HG02623 (cell line): Measurements from ENCODE around the gene TRIP4.
"Not testable (repeated sequence)": the region's sequence is repeated elsewhere in the genome, so short reads cannot be mapped to it uniquely, and the experiment has no call there.

Source experiments
- ATAC-seq: cut with Tn5 transposase; IDR thresholded peaks from one replicate; pipeline ENCODE4 v1.9.1; 2021; ENCODE audit warnings: moderate library complexity; ENCODE audit not compliant: unreplicated experiment

TRIP4 gene

GRCh38 chr15:64387562-64388168 is at the start of gene TRIP4:
Gene TRIP4, plus strand, starts transcription at chr15:64387836. Its CDS starts 28 bp downstream, at chr15:64387864.
- peak; percentile 92 for ATAC-seq

GRCh38 chr15:64340355-64340754 is 47.3 kb upstream of the TRIP4 start:
- ATAC-seq, result no peak

GRCh38 chr15:64341961-64342360 is 45.7 kb upstream of the TRIP4 start:
- no peak for ATAC-seq

GRCh38 chr15:64343222-64343621 is 44.4 kb upstream of the TRIP4 start:
- no peak for ATAC-seq

- ATAC-seq, result no peak
Observed at GRCh38 chr15:64343841-64344240, 43.8 kb upstream of the TRIP4 start.

GRCh38 chr15:64344651-64345294 is 42.9 kb upstream of the TRIP4 start:
- no peak for ATAC-seq

- not testable (repeated sequence) for ATAC-seq
Observed at GRCh38 chr15:64346242-64346641, 41.4 kb upstream of the TRIP4 start.

GRCh38 chr15:64348455-64348854 is 39.2 kb upstream of the TRIP4 start:
- ATAC-seq, result no peak

GRCh38 chr15:64349375-64349774 is 38.3 kb upstream of the TRIP4 start:
- no peak for ATAC-seq

- no peak for ATAC-seq
Observed at GRCh38 chr15:64351265-64351664, 36.4 kb upstream of the TRIP4 start.

- ATAC-seq, result no peak
Observed at GRCh38 chr15:64354688-64355344, 32.8 kb upstream of the TRIP4 start.

- peak; percentile 13 for ATAC-seq
Observed at GRCh38 chr15:64355348-64355943, 32.2 kb upstream of the TRIP4 start.

- ATAC-seq, result peak; percentile 96
Observed at GRCh38 chr15:64355944-64356709, 31.5 kb upstream of the TRIP4 start, which contains the start of gene CSNK1G1. Gene CSNK1G1, minus strand, starts transcription at chr15:64356173. Its CDS starts 55,674 bp downstream, at chr15:64300499.

GRCh38 chr15:64356710-64357040 is 31.0 kb upstream of the TRIP4 start:
- no peak for ATAC-seq

- ATAC-seq, result no peak
Observed at GRCh38 chr15:64361259-64361658, 26.4 kb upstream of the TRIP4 start.

- no peak for ATAC-seq
Observed at GRCh38 chr15:64369078-64369607, 18.5 kb upstream of the TRIP4 start.

GRCh38 chr15:64371383-64371782 is 16.3 kb upstream of the TRIP4 start:
- not testable (repeated sequence) for ATAC-seq

- ATAC-seq, result no peak
Observed at GRCh38 chr15:64373360-64373759, 14.3 kb upstream of the TRIP4 start.

GRCh38 chr15:64379216-64379960 is 8.2 kb upstream of the TRIP4 start:
- no peak for ATAC-seq
